Panc1 (cell line): ENCODE results near the gene POLR1H. TPM values are rescaled to one million over a fixed set of nuclear protein-coding genes. Genes with fewer than 3 reads are reported as not detected.

Source experiments
- ATAC-seq: fragments of 200-7000 bp; cut with Tn5 transposase; 2 replicates; pipeline ENCODE4 v1.9.1; 2020; ENCODE audit warnings: mild to moderate bottlenecking, moderate library complexity
- BruUV-seq: library from RNA; stranded (reverse); fragments of 400-500 nt; replicated peaks from 2 replicates; lab custom pipeline; 2021; lab: Mats Ljungman, UMichigan
- CTCF ChIA-PET: fragments of 300-600 bp; sonication (Branson Sonifier 250); formaldehyde crosslinking; loops from one replicate; lab custom pipeline; 2022; ENCODE audit warnings: antibody characterized with exemption; lab: Charles Lee
- POLR2A ChIA-PET: fragments of 300-600 bp; sonication (Branson Sonifier 250); formaldehyde crosslinking; loops from one replicate; lab custom pipeline; 2022; ENCODE audit warnings: antibody characterized with exemption; lab: Charles Lee
- DNase-seq: peaks from one replicate; pipeline ENCODE4 v3.0.0-alpha.2; 2010; ENCODE audit warnings: low read depth, low spot score
- H3K27ac ChIP-seq: 2 replicates; pipeline ENCODE4 v1.5.1; 2011; ENCODE audit warnings: mild to moderate bottlenecking, low read length, inconsistent platforms
- H3K27me3 ChIP-seq: fragments of 200-500 bp; sonication (Bioruptor generic); 2 replicates; pipeline ENCODE4 v1.6.0; 2014; ENCODE audit warnings: low read length, inconsistent platforms; ENCODE audit not compliant: control insufficient read depth, insufficient read depth
- H3K36me3 ChIP-seq: fragments of 200-500 bp; sonication (Bioruptor generic); 2 replicates; pipeline ENCODE4 v1.5.1; 2014; ENCODE audit warnings: inconsistent platforms, mild to moderate bottlenecking, low read length, moderate library complexity; ENCODE audit not compliant: control insufficient read depth, insufficient read depth
- H3K4me1 ChIP-seq: 2 replicates; pipeline ENCODE4 v1.5.1; 2011; ENCODE audit warnings: inconsistent platforms, mild to moderate bottlenecking, low read length, moderate library complexity; ENCODE audit not compliant: control insufficient read depth, insufficient read depth
- H3K4me3 ChIP-seq, 2 experiments: 2 replicates each; pipeline ENCODE4 v1.5.1; 2011 to 2012; ENCODE audit warnings: low read depth in 2 of 2, low read length in 2 of 2, mild to moderate bottlenecking in 2 of 2, inconsistent platforms in 1 of 2, moderate library complexity in 1 of 2
- H3K9me3 ChIP-seq: fragments of 200-500 bp; sonication (Bioruptor generic); 2 replicates; pipeline ENCODE4 v1.5.1; 2014; ENCODE audit warnings: low read depth, mild to moderate bottlenecking, inconsistent platforms, low read length, moderate library complexity; ENCODE audit not compliant: control insufficient read depth, insufficient read depth
- CTCF ChIP-seq: fragments of 450-650 bp; IDR thresholded peaks from 2 replicates; pipeline ENCODE4 v1.5.1; 2017; ENCODE audit warnings: mild to moderate bottlenecking
- POLR2AphosphoS5 ChIP-seq: IDR thresholded peaks from 2 replicates; pipeline ENCODE4 v1.6.1; 2012; ENCODE audit warnings: mild to moderate bottlenecking, low read depth, low read length, moderate library complexity
- REST ChIP-seq, 2 experiments: IDR thresholded peaks; 2 replicates each; pipeline ENCODE4 v1.6.1; 2011 to 2012; ENCODE audit warnings: low read depth in 2 of 2, control low read depth in 1 of 2, low read length in 1 of 2, mild to moderate bottlenecking in 1 of 2, moderate library complexity in 1 of 2; ENCODE audit not compliant: insufficient read depth in 1 of 2
- SIN3A ChIP-seq: IDR thresholded peaks from 2 replicates; pipeline ENCODE4 v1.6.1; 2012; ENCODE audit warnings: low read depth, mild to moderate bottlenecking, low read length, moderate library complexity, borderline replicate concordance; ENCODE audit not compliant: insufficient read depth
- TCF7L2 ChIP-seq: IDR thresholded peaks from 2 replicates; pipeline ENCODE4 v1.6.1; 2011; ENCODE audit warnings: mild to moderate bottlenecking, low read depth, low read length, inconsistent platforms
- in situ Hi-C: cut with HindIII; loops from 2 replicates; pipeline ENCODE4 v1.10.0; 2016; ENCODE audit warnings: low sequenced_read_pairs, low pct_unique_long_range_greater_than_20kb
- intact Hi-C: fragments of 100-400 bp; cut with micrococcal nuclease; formaldehyde crosslinking; loops from one replicate; pipeline ENCODE4 v1.10.0; 2022; ENCODE audit not compliant: unreplicated experiment
- total RNA-seq: library from RNA; stranded (reverse); gene quantifications from one replicate; pipeline ENCODE4 v1.2.1, GENCODE V29; 2021; ENCODE audit not compliant: unreplicated experiment

Gene POLR1H
- total RNA-seq, 1 experiment from 2014 or later: 24.9 TPM

GRCh38 chr6:30035784-30036183, 25.3 kb upstream of the POLR1H start:
- TF ChIP-seq TCF7L2 (no peak), CTCF (no peak), REST (IDR thresholded peaks at IDR 0.05; ENCODE audit: insufficient read depth in 1 of 2, low read depth in 2 of 2, low read length in 1 of 2) (no peak), SIN3A (no peak), POLR2AphosphoS5 (no peak)
- no peaks in the 10 kb centered on the region for H3K36me3 ChIP-seq
- no peak for ATAC-seq
- no peaks in the 10 kb centered on the region for H3K27me3 ChIP-seq
- no peak for DNase-seq
- no peaks in the 10 kb centered on the region for H3K4me1 ChIP-seq
- in situ Hi-C loops (no loop called here), intact Hi-C loops (no loop called here)
- no peak overlapping the region for H3K27ac ChIP-seq
- H3K9me3 ChIP-seq: no peaks in the 10 kb centered on the region
- POLR2A ChIA-PET: no interaction called here
- no peak overlapping the region for H3K4me3 ChIP-seq
- CTCF ChIA-PET: no interaction called here
- BruUV-seq: no TSS peak

GRCh38 chr6:30037182-30037788, 23.8 kb upstream of the POLR1H start:
- BruUV-seq: no TSS peak
- DNase-seq (no peak), ATAC-seq (peak; percentile 84)
- H3K4me3 ChIP-seq: no peak overlapping the region
- in situ Hi-C loops (no loop called here), intact Hi-C loops (no loop called here)
- no peaks in the 10 kb centered on the region for H3K36me3 ChIP-seq
- no peak overlapping the region for H3K27ac ChIP-seq
- no peak for TF ChIP-seq POLR2AphosphoS5
- TF ChIP-seq SIN3A: no peak
- peak; percentile 77 for TF ChIP-seq CTCF
- no peak for TF ChIP-seq REST (IDR thresholded peaks at IDR 0.05; ENCODE audit: insufficient read depth in 1 of 2, low read depth in 2 of 2, low read length in 1 of 2)
- no peak for TF ChIP-seq TCF7L2
- H3K9me3 ChIP-seq: no peaks in the 10 kb centered on the region
- H3K27me3 ChIP-seq: no peaks in the 10 kb centered on the region
- no peaks in the 10 kb centered on the region for H3K4me1 ChIP-seq
- ChIA-PET CTCF (interaction anchor here (0.6 to 1.1 kb wide), 4 partner anchors 11 to 73 kb away, joined by 3 to 7 read pairs (median 4); no protein-coding TSS in a partner anchor), POLR2A (no interaction called here)
